AG04450 (cell line): Measurements from ENCODE around the gene CRBN. TPM values are rescaled to one million over a fixed set of nuclear protein-coding genes. Genes with fewer than 3 reads are reported as not detected.

Experiments used
- CTCF ChIA-PET: fragments of 300-600, 350-600 bp; formaldehyde crosslinking; extraction: SDS; loops from one replicate; lab custom pipeline; 2022; ENCODE audit warnings: antibody characterized with exemption, inconsistent platforms; lab: Charles Lee
- POLR2A ChIA-PET: fragments of 350-600 bp; formaldehyde crosslinking; extraction: SDS; loops from one replicate; lab custom pipeline; 2021; ENCODE audit warnings: antibody characterized with exemption, inconsistent platforms; lab: Yijun Ruan, JAX
- DNase-seq: peaks from one replicate; pipeline ENCODE4 v3.0.0-alpha.2; 2011; ENCODE audit warnings: low read depth, low spot score
- H3K27ac ChIP-seq: one replicate; pipeline ENCODE4 v1.5.1; 2012; ENCODE audit warnings: low read depth, low read length, control low read depth
- H3K27me3 ChIP-seq: one replicate; pipeline ENCODE4 v1.6.0; 2012; ENCODE audit warnings: low read length; ENCODE audit not compliant: control insufficient read depth, insufficient read depth
- H3K4me3 ChIP-seq: 2 replicates; pipeline ENCODE4 v1.5.1; 2011; ENCODE audit warnings: mild to moderate bottlenecking, low read depth, low read length, control low read depth
- H3K9me3 ChIP-seq: 2 replicates; pipeline ENCODE4 v1.5.1; 2012; ENCODE audit warnings: low read length; ENCODE audit not compliant: control insufficient read depth, insufficient read depth
- polyA plus RNA-seq: library from polyadenylated mRNA; depleted of rRNA; stranded (reverse); fragments of >200 nt; gene quantifications from 2 replicates; pipeline ENCODE4 v1.2.3, GENCODE V29; 2011
- TF ChIP-seq, protein P1 (sequence below): IDR thresholded peaks from 2 replicates; pipeline ENCODE4 v1.5.1; 2011; ENCODE audit warnings: low read depth, low read length, control low read depth, inconsistent platforms

Gene CRBN
- polyA plus RNA-seq, 1 experiment: 44.2 TPM

DNA sequence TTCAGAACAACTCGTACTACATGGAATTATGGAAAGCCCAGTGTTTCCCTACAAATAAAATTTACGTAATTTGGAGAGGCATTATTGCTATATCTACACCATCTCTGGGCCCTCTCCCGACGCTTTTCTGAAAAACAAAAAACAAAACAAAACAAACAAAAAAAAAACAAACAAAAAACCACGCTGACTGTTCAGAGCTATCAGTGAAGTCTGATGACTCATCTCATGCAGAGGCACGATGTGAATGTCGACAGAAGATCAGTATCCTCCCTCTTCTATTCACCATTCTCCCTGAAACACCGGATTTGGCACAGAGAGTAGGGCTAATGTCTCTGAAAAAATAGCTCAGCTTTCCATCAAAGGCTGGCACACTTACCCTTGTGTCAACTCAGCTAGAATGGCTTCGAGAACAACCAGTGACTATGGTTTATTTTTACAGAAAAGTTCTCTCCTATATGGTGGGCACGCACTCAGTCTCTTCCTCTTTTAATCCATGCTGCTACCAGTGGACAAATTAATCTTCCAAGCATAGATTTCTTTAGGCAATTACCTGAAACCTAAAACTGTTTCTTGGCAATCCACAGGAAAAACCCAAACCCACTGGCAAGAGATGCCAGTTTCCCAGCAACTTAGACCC lies 1.5 kb downstream of the CRBN start:
- no peaks in the 10 kb centered on the region for H3K9me3 ChIP-seq
- POLR2A ChIA-PET: no interaction called here
- H3K27me3 ChIP-seq: no peaks in the 10 kb centered on the region
- no peak for DNase-seq
- TF ChIP-seq, protein P1, sequence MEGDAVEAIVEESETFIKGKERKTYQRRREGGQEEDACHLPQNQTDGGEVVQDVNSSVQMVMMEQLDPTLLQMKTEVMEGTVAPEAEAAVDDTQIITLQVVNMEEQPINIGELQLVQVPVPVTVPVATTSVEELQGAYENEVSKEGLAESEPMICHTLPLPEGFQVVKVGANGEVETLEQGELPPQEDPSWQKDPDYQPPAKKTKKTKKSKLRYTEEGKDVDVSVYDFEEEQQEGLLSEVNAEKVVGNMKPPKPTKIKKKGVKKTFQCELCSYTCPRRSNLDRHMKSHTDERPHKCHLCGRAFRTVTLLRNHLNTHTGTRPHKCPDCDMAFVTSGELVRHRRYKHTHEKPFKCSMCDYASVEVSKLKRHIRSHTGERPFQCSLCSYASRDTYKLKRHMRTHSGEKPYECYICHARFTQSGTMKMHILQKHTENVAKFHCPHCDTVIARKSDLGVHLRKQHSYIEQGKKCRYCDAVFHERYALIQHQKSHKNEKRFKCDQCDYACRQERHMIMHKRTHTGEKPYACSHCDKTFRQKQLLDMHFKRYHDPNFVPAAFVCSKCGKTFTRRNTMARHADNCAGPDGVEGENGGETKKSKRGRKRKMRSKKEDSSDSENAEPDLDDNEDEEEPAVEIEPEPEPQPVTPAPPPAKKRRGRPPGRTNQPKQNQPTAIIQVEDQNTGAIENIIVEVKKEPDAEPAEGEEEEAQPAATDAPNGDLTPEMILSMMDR: no peak
- CTCF ChIA-PET: interaction anchor here (1.0 to 1.4 kb wide), 3 partner anchors 9 to 22 kb away, joined by 3 to 6 read pairs (median 5); no protein-coding TSS in a partner anchor
- peak overlapping the region; percentile 94; the same call in 1 of the 2 replicates for H3K4me3 ChIP-seq
- no peak overlapping the region for H3K27ac ChIP-seq

DNA sequence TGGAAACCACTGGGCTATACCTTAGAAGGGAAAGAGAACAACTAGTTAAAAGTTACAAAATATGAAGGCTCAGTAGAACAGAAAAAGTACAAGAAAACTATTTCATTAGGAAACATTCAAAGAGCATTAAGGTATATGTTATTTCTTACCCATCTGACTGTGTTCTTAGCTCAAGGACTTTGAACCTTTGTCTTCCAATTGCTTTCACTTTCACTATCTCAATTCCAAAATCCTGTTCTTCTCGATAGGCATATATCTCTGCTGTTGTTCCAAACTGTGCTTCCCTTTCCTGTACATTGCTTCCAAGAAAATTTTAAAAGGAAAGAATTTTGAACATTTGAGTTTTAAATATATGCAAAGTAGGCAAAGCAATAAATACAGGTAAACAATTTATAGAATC lies 6.9 kb downstream of the CRBN start:
- Histone ChIP-seq H3K4me3 (no peak overlapping the region), H3K27me3 (no peaks in the 10 kb centered on the region), H3K9me3 (no peaks in the 10 kb centered on the region), H3K27ac (no peak overlapping the region)
- no peak for DNase-seq
- POLR2A ChIA-PET: no interaction called here
- TF ChIP-seq, protein P1: no peak
- CTCF ChIA-PET: interaction anchor here (1.7 kb wide), 1 partner anchor 20 kb away, joined by 8 read pairs; no protein-coding TSS in a partner anchor

GRCh38 chr3:3170998-3171397 lies 8.5 kb downstream of the CRBN start:
- H3K9me3 ChIP-seq: no peaks in the 10 kb centered on the region
- no peaks in the 10 kb centered on the region for H3K27me3 ChIP-seq
- ChIA-PET CTCF (interaction anchor here (0.7 to 1.6 kb wide), 11 partner anchors 8 to 1170 kb away, joined by 3 to 7 read pairs (median 4); partner anchors contain the start of gene CRBN), POLR2A (no interaction called here)
- TF ChIP-seq, protein P1: peak; percentile 46
- H3K27ac ChIP-seq: no peak overlapping the region
- no peak overlapping the region for H3K4me3 ChIP-seq
- DNase-seq: no peak

GRCh38 chr3:3165650-3166049 lies 13.8 kb downstream of the CRBN start:
- DNase-seq: no peak
- Histone ChIP-seq H3K27me3 (no peaks in the 10 kb centered on the region), H3K27ac (no peak overlapping the region), H3K9me3 (no peaks in the 10 kb centered on the region), H3K4me3 (no peak overlapping the region)
- CTCF ChIA-PET: no interaction called here
- POLR2A ChIA-PET: no interaction called here
- TF ChIP-seq, protein P1: no peak

GRCh38 chr3:3165241-3165640 lies 14.2 kb downstream of the CRBN start:
- ChIA-PET CTCF (no interaction called here), POLR2A (no interaction called here)
- Histone ChIP-seq H3K27ac (no peak overlapping the region), H3K9me3 (no peaks in the 10 kb centered on the region), H3K4me3 (no peak overlapping the region), H3K27me3 (no peaks in the 10 kb centered on the region)
- TF ChIP-seq, protein P1: no peak
- no peak for DNase-seq
